DND-41 (cell line): ENCODE measurements around the gene ZACN.
A peak's percentile ranks its signal among the peaks of the same experiment; 100 is the strongest.

ENCODE experiments used
- ATAC-seq: fragments of 200-7000 bp; cut with Tn5 transposase; 3 replicates; pipeline ENCODE4 v1.9.1; 2021; ENCODE audit warnings: low read depth; ENCODE audit not compliant: insufficient read depth
- DNase-seq: peaks from one replicate; pipeline ENCODE4 v3.0.0-alpha.2; 2020
- H2AFZ ChIP-seq: 2 replicates; pipeline ENCODE4 v1.6.0; 2012; ENCODE audit warnings: low read depth, low read length
- H3K27ac ChIP-seq: 2 replicates; pipeline ENCODE4 v1.5.1; 2012; ENCODE audit warnings: low read length, inconsistent platforms
- H3K27me3 ChIP-seq: fragments of 200-600 bp; sonication (generic); 2 replicates; pipeline ENCODE4 v1.6.0; 2012; ENCODE audit warnings: low read length, mild to moderate bottlenecking, inconsistent platforms; ENCODE audit not compliant: insufficient read depth, poor library complexity
- H3K36me3 ChIP-seq: 2 replicates; pipeline ENCODE4 v1.5.1; 2012; ENCODE audit warnings: low read length, inconsistent platforms; ENCODE audit not compliant: insufficient read depth
- H3K4me1 ChIP-seq: 2 replicates; pipeline ENCODE4 v1.5.1; 2012; ENCODE audit warnings: mild to moderate bottlenecking, low read length; ENCODE audit not compliant: insufficient read depth
- H3K4me2 ChIP-seq: 2 replicates; pipeline ENCODE4 v1.6.0; 2012; ENCODE audit warnings: mild to moderate bottlenecking, moderate library complexity, low read length, inconsistent platforms; ENCODE audit not compliant: insufficient read depth
- H3K4me3 ChIP-seq, 2 experiments: fragments of 200-600 bp in 1 of 2; shearing (Covaris generic) in 1 of 2; 2 replicates each; pipeline ENCODE4 v1.5.1; 2012 to 2016; ENCODE audit warnings: inconsistent platforms in 2 of 2, low read length in 2 of 2, mild to moderate bottlenecking in 2 of 2, low read depth in 1 of 2, moderate library complexity in 1 of 2
- H3K79me2 ChIP-seq: 2 replicates; pipeline ENCODE4 v1.6.0; 2012; ENCODE audit warnings: low read length, inconsistent platforms; ENCODE audit not compliant: insufficient read depth
- H3K9ac ChIP-seq: 2 replicates; pipeline ENCODE4 v1.6.0; 2012; ENCODE audit warnings: low read depth, mild to moderate bottlenecking, inconsistent platforms, low read length, moderate library complexity
- H3K9me3 ChIP-seq: 2 replicates; pipeline ENCODE4 v1.5.1; 2012; ENCODE audit warnings: low read length, moderate library complexity, mild to moderate bottlenecking, inconsistent platforms; ENCODE audit not compliant: insufficient read depth, severe bottlenecking
- H4K20me1 ChIP-seq: 2 replicates; pipeline ENCODE4 v1.6.0; 2012; ENCODE audit warnings: low read length; ENCODE audit not compliant: insufficient read depth
- EZH2 ChIP-seq: IDR thresholded peaks from 3 replicates; pipeline ENCODE4 v1.6.1; 2012; ENCODE audit warnings: borderline replicate concordance, low read depth, mild to moderate bottlenecking, moderate library complexity, low read length, inconsistent platforms; ENCODE audit not compliant: severe bottlenecking
- TF ChIP-seq, protein P1 (sequence below): IDR thresholded peaks from 2 replicates; pipeline ENCODE4 v1.5.1; 2012; ENCODE audit warnings: borderline replicate concordance, low read length, moderate library complexity, mild to moderate bottlenecking; ENCODE audit not compliant: poor library complexity, severe bottlenecking; ENCODE audit errors: extremely low read depth

The ZACN gene

DNA sequence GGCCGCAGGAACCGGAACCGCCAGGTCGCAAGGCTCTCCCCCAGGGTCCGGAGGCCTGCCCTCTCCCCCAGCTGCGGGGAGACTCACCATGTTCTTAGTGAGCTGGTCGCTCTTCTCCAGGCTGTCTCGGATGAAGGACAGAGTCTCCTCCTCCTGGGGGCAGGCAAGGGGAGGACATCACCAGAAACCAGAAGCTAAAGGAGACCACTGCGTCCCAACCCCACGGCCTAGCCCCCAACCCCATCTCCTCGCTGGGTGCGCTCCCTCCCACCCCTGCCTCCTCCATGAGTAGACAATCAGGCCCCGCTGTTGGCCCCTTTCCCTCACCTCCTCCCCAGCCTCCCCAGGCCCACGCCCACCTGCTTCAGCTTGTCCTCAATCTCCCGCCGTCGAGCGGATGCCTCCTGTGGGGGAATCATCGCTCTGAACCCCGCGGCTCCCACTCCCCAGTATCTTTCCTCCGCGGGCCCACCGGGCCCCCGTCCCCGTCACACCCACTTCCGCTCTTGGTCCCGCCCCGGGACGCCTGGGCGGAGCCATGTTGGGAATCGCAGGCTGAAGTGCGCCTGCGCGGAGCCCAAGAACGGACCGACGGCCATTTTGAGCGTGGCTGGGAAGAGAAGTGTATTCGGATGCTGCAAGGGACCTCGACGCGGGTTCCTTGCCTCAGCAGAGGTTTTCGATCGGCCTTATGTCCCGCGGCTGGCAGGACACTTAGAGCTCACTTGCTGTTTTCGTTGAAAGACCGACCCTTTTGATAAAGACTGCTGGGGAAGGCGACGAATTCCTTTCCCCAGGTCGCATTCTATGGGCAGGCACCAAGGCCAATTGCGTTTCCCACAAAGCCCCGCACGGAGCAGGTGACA lies 24.5 kb downstream of the ZACN start, which contains the start of gene EXOC7:
Gene EXOC7, minus strand, starts transcription at position 514 of the 866 bp plus-strand sequence. Its CDS starts 95 bp downstream, at position 419.
- Histone ChIP-seq H3K4me3 (peak within 1 kb of the TSS; percentile 77 to 81), H3K27ac (peak within 1 kb of the TSS; percentile 88), H3K27me3 (no peaks in the 10 kb centered on the region), H3K79me2 (peaks cover 28% of the 10 kb centered on the region), H4K20me1 (no peaks in the 10 kb centered on the region), H3K9ac (peak within 1 kb of the TSS; percentile 64), H2AFZ (peak within 1 kb of the TSS; percentile 76), H3K4me2 (peak within 1 kb of the TSS; percentile 96), H3K9me3 (no peaks in the 10 kb centered on the region), H3K4me1 (peaks cover 29% of the 10 kb centered on the region), H3K36me3 (peaks cover 28% of the 10 kb centered on the region)
- TF ChIP-seq, protein P1, sequence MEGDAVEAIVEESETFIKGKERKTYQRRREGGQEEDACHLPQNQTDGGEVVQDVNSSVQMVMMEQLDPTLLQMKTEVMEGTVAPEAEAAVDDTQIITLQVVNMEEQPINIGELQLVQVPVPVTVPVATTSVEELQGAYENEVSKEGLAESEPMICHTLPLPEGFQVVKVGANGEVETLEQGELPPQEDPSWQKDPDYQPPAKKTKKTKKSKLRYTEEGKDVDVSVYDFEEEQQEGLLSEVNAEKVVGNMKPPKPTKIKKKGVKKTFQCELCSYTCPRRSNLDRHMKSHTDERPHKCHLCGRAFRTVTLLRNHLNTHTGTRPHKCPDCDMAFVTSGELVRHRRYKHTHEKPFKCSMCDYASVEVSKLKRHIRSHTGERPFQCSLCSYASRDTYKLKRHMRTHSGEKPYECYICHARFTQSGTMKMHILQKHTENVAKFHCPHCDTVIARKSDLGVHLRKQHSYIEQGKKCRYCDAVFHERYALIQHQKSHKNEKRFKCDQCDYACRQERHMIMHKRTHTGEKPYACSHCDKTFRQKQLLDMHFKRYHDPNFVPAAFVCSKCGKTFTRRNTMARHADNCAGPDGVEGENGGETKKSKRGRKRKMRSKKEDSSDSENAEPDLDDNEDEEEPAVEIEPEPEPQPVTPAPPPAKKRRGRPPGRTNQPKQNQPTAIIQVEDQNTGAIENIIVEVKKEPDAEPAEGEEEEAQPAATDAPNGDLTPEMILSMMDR: no peak
- TF ChIP-seq EZH2: no peak
- ATAC-seq (peak; percentile 86), DNase-seq (peak; percentile 95)

DNA sequence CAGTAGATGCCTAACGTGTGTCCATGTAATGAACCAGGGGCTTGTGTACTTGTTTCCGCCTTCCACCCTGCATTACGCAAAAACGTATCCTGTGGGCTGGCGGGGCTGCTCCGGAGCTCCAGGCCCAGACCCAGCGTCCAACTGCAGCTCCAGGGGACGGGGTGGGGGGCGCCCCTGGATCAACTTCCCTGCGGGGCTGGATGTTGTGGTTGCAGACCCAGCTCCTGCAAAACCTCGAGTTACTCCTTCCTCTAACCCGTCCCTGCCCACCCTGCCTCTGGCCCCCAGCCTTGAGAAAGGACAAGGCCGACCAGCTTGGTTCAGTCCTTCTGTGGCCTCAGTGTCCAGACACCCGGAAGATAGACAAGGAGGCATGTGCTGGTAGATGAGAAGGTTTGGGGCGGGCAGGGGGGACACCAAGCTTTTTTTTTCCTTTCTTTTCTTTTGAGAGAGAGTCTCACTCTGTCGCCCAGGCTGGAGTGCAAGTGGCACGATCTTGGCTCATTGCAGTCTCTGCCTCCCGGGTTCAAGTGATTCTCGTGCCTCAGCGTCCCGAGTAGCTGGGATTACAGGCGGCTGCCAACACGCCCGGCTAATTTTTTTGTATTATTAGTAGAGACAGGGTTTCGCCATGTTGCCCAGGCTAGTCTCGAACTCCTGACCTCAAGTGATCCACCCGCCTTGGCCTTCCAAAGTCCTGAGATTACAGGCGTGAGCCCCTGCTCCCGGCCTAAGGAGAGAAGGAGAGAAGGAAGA lies 25.3 kb downstream of the ZACN start:
- peaks cover 27% of the 10 kb centered on the region for H3K36me3 ChIP-seq
- H3K4me3 ChIP-seq: peak overlapping the region; percentile 77 to 81; a peak in 3 of 4 replicates
- H2AFZ ChIP-seq: peak overlapping the region; percentile 75
- no peaks in the 10 kb centered on the region for H3K9me3 ChIP-seq
- H3K9ac ChIP-seq: peak overlapping the region; percentile 64
- H3K4me1 ChIP-seq: peaks cover 29% of the 10 kb centered on the region
- no peak for TF ChIP-seq EZH2
- TF ChIP-seq, protein P1: no peak
- peak overlapping the region; percentile 96 for H3K4me2 ChIP-seq
- ATAC-seq (no peak), DNase-seq (no peak)
- H3K27ac ChIP-seq: peak overlapping the region; percentile 88
- H4K20me1 ChIP-seq: no peaks in the 10 kb centered on the region
- peaks cover 28% of the 10 kb centered on the region for H3K79me2 ChIP-seq
- no peaks in the 10 kb centered on the region for H3K27me3 ChIP-seq

DNA sequence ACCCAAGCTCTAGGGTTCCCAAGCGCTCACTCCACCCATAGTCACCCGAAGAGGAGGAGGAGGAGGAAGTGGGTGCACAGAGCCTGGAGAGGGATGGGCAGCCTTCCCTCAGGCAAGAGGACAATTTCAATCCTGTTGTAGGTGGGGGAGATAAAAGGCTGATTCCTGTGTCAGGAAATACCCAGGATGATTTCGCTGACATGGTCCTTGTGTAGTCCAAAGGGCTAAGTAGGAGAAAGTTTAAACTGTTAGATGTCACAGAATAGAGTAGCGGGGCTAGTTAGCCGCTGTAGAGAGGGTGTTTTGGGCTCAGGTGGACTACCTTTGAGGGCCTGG lies 25.9 kb downstream of the ZACN start:
- H3K9me3 ChIP-seq: no peaks in the 10 kb centered on the region
- no peak overlapping the region for H2AFZ ChIP-seq

More for the DNA sequence above, 25.9 kb downstream of the ZACN start:
- H3K9ac ChIP-seq: peak overlapping the region; percentile 64; the same call in 1 of the 2 replicates
- no peak for TF ChIP-seq EZH2
- TF ChIP-seq, protein P1: no peak
- H3K27me3 ChIP-seq: no peaks in the 10 kb centered on the region
- H3K27ac ChIP-seq: no peak overlapping the region
- H3K79me2 ChIP-seq: peaks cover 28% of the 10 kb centered on the region
- H3K4me3 ChIP-seq: no peak overlapping the region
- DNase-seq: no peak
- ATAC-seq: no peak
- peaks cover 29% of the 10 kb centered on the region for H3K4me1 ChIP-seq
- no peaks in the 10 kb centered on the region for H4K20me1 ChIP-seq
- no peak overlapping the region for H3K4me2 ChIP-seq
- H3K36me3 ChIP-seq: peaks cover 22% of the 10 kb centered on the region
